OCI-LY1 (cell line): ENCODE measurements around the gene CD82.

Source experiments
- CTCF ChIP-seq: fragments of 200-600 bp; sonication (generic), shearing (Covaris generic); IDR thresholded peaks from 2 replicates; pipeline ENCODE4 v1.5.1; 2017; ENCODE audit warnings: mild to moderate bottlenecking, antibody characterized with exemption, low read length, moderate library complexity, mixed read lengths
- EZH2 ChIP-seq: fragments of 200-600 bp; sonication (generic), shearing (Covaris generic); IDR thresholded peaks from 2 replicates; pipeline ENCODE4 v1.8.0; 2017; ENCODE audit warnings: borderline replicate concordance, mixed run types, mild to moderate bottlenecking, antibody characterized with exemption, low read length, moderate library complexity, mixed read lengths

GRCh38 chr11:44658506-44658850 is 93.0 kb downstream of the CD82 start:
- TF ChIP-seq EZH2 (no peak), CTCF (peak; percentile 49; the same call in 1 of the 2 replicates)
